WTC11 (cell line): Measurements from ENCODE around the gene CFAP99.

Experiments used
- ATF1 ChIP-seq: sonication (generic); formaldehyde crosslinking; IDR thresholded peaks from 2 replicates; pipeline ENCODE4 v1.8.1; 2023; ENCODE audit warnings: mild to moderate bottlenecking, moderate library complexity, missing genetic modification reagents
- ATF6 ChIP-seq: sonication (generic); formaldehyde crosslinking; IDR thresholded peaks from 2 replicates; pipeline ENCODE4 v1.8.1; 2023; ENCODE audit warnings: mild to moderate bottlenecking, missing genetic modification reagents
- CREB1 ChIP-seq: sonication (generic); formaldehyde crosslinking; IDR thresholded peaks from 2 replicates; pipeline ENCODE4 v1.8.0; 2023; ENCODE audit warnings: mild to moderate bottlenecking, missing genetic modification reagents
- CTCF ChIP-seq: fragments of 200-600 bp; IDR thresholded peaks from 2 replicates; pipeline ENCODE4 v1.8.0; 2022; ENCODE audit warnings: antibody characterized with exemption
- E2F4 ChIP-seq: sonication (generic); formaldehyde crosslinking; IDR thresholded peaks from 2 replicates; pipeline ENCODE4 v1.8.1; 2022; ENCODE audit warnings: low read depth, mild to moderate bottlenecking, moderate library complexity, missing genetic modification reagents, borderline replicate concordance
- IRF1 ChIP-seq: sonication (generic); formaldehyde crosslinking; IDR thresholded peaks from 2 replicates; pipeline ENCODE4 v1.8.0; 2023; ENCODE audit warnings: missing genetic modification reagents
- IRF2 ChIP-seq: sonication (generic); formaldehyde crosslinking; IDR thresholded peaks from 2 replicates; pipeline ENCODE4 v1.8.0; 2022; ENCODE audit warnings: low read depth, missing genetic modification reagents, borderline replicate concordance
- MLX ChIP-seq: sonication (generic); formaldehyde crosslinking; IDR thresholded peaks from 2 replicates; pipeline ENCODE4 v1.8.1; 2023; ENCODE audit warnings: mild to moderate bottlenecking, missing genetic modification reagents, moderate library complexity
- NR2C2 ChIP-seq: sonication (generic); formaldehyde crosslinking; IDR thresholded peaks from 2 replicates; pipeline ENCODE4 v1.8.0; 2022; ENCODE audit warnings: mild to moderate bottlenecking, missing genetic modification reagents
- RELA ChIP-seq: sonication (generic); formaldehyde crosslinking; IDR thresholded peaks from 2 replicates; pipeline ENCODE4 v1.8.1; 2022; ENCODE audit warnings: missing genetic modification reagents, mild to moderate bottlenecking, borderline replicate concordance
- SMAD4 ChIP-seq: sonication (generic); formaldehyde crosslinking; IDR thresholded peaks from 2 replicates; pipeline ENCODE4 v1.8.0; 2022; ENCODE audit warnings: mild to moderate bottlenecking, missing genetic modification reagents
- TEAD4 ChIP-seq: sonication (generic); formaldehyde crosslinking; IDR thresholded peaks from 2 replicates; pipeline ENCODE4 v1.8.0; 2022; ENCODE audit warnings: mild to moderate bottlenecking, missing genetic modification reagents
- ZNF232 ChIP-seq: sonication (generic); formaldehyde crosslinking; IDR thresholded peaks from 2 replicates; pipeline ENCODE4 v1.8.0; 2022; ENCODE audit warnings: mild to moderate bottlenecking, missing genetic modification reagents
- ZSCAN18 ChIP-seq: fragments of 250-450 bp; sonication (Bioruptor Pico); IDR thresholded peaks from 2 replicates; pipeline ENCODE4 v2.1.2; 2022; ENCODE audit warnings: mild to moderate bottlenecking, moderate library complexity

GRCh38 chr4:2501034-2501594, 82.4 kb downstream of the CFAP99 start:
- TF ChIP-seq E2F4 (no peak), CTCF (no peak), RELA (no peak), IRF2 (CRISPR knock-in tag) (no peak), NR2C2 (CRISPR knock-in tag) (no peak), IRF1 (CRISPR knock-in tag) (no peak), ATF6 (no peak), ATF1 (CRISPR knock-in tag) (no peak), SMAD4 (CRISPR knock-in tag) (no peak), TEAD4 (CRISPR knock-in tag) (no peak), MLX (CRISPR knock-in tag) (no peak), ZNF232 (CRISPR knock-in tag) (no peak), ZSCAN18 (CRISPR knock-in tag) (no peak), CREB1 (CRISPR knock-in tag) (no peak)
